Stimulated activated naive CD4-positive, alpha-beta T cell treated with Interleukin-2 at 50 U/mL for 16 hours (primary cell): ENCODE measurements around the gene TSPEAR.

ENCODE experiments used
- DNase-seq: peaks from one replicate; lab custom pipeline; 2025; lab: John Stamatoyannopoulos, UW

The TSPEAR gene

GRCh38 chr21:44483288-44484237 is 227.8 kb downstream of the TSPEAR start:
- no peak for DNase-seq

- no peak for DNase-seq
Observed at GRCh38 chr21:44482581-44483287, 228.6 kb downstream of the TSPEAR start.

- DNase-seq = no peak
Observed at GRCh38 chr21:44480200-44481053, 230.9 kb downstream of the TSPEAR start.

GRCh38 chr21:44479556-44480199 is 231.7 kb downstream of the TSPEAR start:
- peak; percentile 11 for DNase-seq

- DNase-seq = no peak
Observed at GRCh38 chr21:44478801-44479167, 232.6 kb downstream of the TSPEAR start.

- DNase-seq = no peak
Observed at GRCh38 chr21:44478124-44478800, 233.1 kb downstream of the TSPEAR start.

GRCh38 chr21:44477712-44478111 is 233.7 kb downstream of the TSPEAR start:
- no peak for DNase-seq

- no peak for DNase-seq
Observed at GRCh38 chr21:44477131-44477530, 234.2 kb downstream of the TSPEAR start.

- DNase-seq = no peak
Observed at GRCh38 chr21:44475266-44475845, 236.0 kb downstream of the TSPEAR start.

- DNase-seq = no peak
Observed at GRCh38 chr21:44473915-44474555, 237.3 kb downstream of the TSPEAR start.

GRCh38 chr21:44471996-44472395 is 239.4 kb downstream of the TSPEAR start:
- no peak for DNase-seq

GRCh38 chr21:44471341-44471740 is 240.0 kb downstream of the TSPEAR start:
- no peak for DNase-seq

- no peak for DNase-seq
Observed at GRCh38 chr21:44467859-44468195, 243.5 kb downstream of the TSPEAR start.

GRCh38 chr21:44466996-44467858 is 244.1 kb downstream of the TSPEAR start:
- no peak for DNase-seq

GRCh38 chr21:44466351-44466954 is 244.9 kb downstream of the TSPEAR start:
- no peak for DNase-seq

- DNase-seq = no peak
Observed at GRCh38 chr21:44464351-44464750, 247.0 kb downstream of the TSPEAR start.

- no peak for DNase-seq
Observed at GRCh38 chr21:44463724-44464123, 247.6 kb downstream of the TSPEAR start.

- no peak for DNase-seq
Observed at GRCh38 chr21:44462834-44463200, 248.6 kb downstream of the TSPEAR start.
